GM21360 (cell line): ENCODE results near the gene PEX14.

Source experiments
- ATAC-seq: cut with Tn5 transposase; IDR thresholded peaks from one replicate; pipeline ENCODE4 v1.9.1; 2021; ENCODE audit warnings: mild to moderate bottlenecking, moderate library complexity; ENCODE audit not compliant: unreplicated experiment

PEX14 gene

GRCh38 chr1:10629816-10630571 lies 155.2 kb downstream of the PEX14 start:
- no peak for ATAC-seq

GRCh38 chr1:10630661-10631120 lies 155.9 kb downstream of the PEX14 start:
- no peak for ATAC-seq

- no peak for ATAC-seq
These were observed 156.5 kb downstream of the PEX14 start for GRCh38 chr1:10631121-10631810.

GRCh38 chr1:10631811-10632593 lies 157.3 kb downstream of the PEX14 start:
- ATAC-seq: no peak

- ATAC-seq: no peak
These were observed 157.9 kb downstream of the PEX14 start for GRCh38 chr1:10632691-10633090.

GRCh38 chr1:10633416-10633815 lies 158.7 kb downstream of the PEX14 start:
- no peak for ATAC-seq

GRCh38 chr1:10634075-10634427 lies 159.3 kb downstream of the PEX14 start:
- ATAC-seq: no peak

- no peak for ATAC-seq
These were observed 159.8 kb downstream of the PEX14 start for GRCh38 chr1:10634428-10635084.

- no peak for ATAC-seq
These were observed 160.5 kb downstream of the PEX14 start for GRCh38 chr1:10635085-10635896.

- ATAC-seq: no peak
These were observed 161.2 kb downstream of the PEX14 start for GRCh38 chr1:10635992-10636391.

- no peak for ATAC-seq
These were observed 162.7 kb downstream of the PEX14 start for GRCh38 chr1:10637400-10637799.

GRCh38 chr1:10637834-10638558 lies 163.2 kb downstream of the PEX14 start:
- no peak for ATAC-seq

- ATAC-seq: no peak
These were observed 163.8 kb downstream of the PEX14 start for GRCh38 chr1:10638559-10639005.

- ATAC-seq: no peak
These were observed 164.4 kb downstream of the PEX14 start for GRCh38 chr1:10639011-10639774.

- ATAC-seq: no peak
These were observed 165.2 kb downstream of the PEX14 start for GRCh38 chr1:10639775-10640578.

- ATAC-seq: no peak
These were observed 166.2 kb downstream of the PEX14 start for GRCh38 chr1:10640843-10641553.

- ATAC-seq: no peak
These were observed 167.2 kb downstream of the PEX14 start for GRCh38 chr1:10641976-10642375.
